HG03575 (cell line): Measurements from ENCODE around the gene ATL1.

Experiments
- ATAC-seq: cut with Tn5 transposase; IDR thresholded peaks from one replicate; pipeline ENCODE4 v1.9.1; 2021; ENCODE audit not compliant: unreplicated experiment, insufficient number of reproducible peaks, low FRiP score; ENCODE audit errors: extremely low read depth

ATL1 gene

DNA sequence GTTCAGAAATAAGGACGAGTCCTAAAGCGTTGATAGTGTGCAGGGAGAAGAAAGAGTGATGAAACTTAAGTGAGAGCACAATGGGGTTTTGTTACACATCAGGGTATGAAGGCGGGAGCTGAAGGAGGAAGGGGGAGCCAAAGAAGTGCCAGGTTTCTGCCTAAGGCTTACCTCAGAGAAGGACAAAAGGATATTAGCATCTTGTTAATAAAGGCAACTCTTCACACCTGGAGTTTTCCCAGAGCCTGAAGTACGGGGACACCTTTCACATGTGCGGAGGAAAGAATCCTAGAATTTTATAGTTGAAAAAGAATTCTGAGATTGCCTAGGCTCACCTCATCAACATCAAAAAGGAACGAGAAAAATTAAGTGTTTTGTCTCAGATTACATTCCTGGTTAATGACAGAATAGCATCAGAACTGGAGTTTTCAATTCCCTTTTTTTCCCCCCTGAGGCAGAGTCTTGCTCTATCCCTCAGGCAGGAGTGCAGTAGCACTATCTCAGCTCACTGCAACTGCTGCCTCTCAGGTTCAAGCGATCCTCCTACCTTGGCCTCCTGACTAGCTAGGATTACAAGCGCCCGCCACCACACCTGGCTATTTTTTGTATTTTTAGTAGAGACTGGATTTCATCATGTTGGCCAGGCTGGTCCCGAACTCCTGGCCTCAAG lies 110.4 kb downstream of the ATL1 start:
- ATAC-seq = no peak

DNA sequence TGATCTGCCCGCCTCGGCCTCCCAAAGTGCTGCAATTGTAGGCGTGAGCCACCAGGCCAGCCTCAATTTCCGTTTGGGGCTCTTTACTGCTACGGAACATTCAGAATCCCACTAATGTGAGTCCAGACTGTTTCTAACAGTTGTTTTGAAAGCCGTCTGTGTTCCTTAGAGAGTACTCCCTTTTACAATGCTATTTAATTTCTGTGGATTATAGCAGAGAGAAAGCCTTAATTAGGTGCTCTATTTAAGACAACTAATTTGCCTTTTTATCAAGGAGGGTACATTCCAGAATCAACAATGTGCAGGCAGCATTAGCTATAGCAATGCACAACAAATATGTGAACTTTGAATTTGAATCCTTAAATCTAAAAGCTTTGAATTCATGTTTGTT lies 110.9 kb downstream of the ATL1 start:
- no peak for ATAC-seq

DNA sequence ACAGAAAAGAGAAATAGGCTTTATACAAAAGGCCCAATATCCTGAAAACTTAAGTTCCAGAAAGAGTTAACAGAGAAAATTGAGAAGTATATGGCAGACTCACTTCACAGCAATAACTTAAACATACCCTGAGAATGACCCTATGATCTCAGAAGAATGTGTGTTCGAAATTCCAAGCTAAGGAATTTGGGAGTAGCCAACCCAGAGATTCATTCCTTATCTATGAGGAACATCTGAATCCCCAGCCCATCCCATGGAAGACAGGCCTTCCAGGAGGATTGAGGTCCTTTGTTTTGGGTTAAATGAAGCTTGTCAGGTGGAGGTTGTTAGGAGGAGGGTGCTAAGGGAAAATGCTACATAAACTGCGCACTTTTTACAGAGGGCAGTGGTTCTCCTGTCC lies 115.7 kb downstream of the ATL1 start:
- no peak for ATAC-seq

DNA sequence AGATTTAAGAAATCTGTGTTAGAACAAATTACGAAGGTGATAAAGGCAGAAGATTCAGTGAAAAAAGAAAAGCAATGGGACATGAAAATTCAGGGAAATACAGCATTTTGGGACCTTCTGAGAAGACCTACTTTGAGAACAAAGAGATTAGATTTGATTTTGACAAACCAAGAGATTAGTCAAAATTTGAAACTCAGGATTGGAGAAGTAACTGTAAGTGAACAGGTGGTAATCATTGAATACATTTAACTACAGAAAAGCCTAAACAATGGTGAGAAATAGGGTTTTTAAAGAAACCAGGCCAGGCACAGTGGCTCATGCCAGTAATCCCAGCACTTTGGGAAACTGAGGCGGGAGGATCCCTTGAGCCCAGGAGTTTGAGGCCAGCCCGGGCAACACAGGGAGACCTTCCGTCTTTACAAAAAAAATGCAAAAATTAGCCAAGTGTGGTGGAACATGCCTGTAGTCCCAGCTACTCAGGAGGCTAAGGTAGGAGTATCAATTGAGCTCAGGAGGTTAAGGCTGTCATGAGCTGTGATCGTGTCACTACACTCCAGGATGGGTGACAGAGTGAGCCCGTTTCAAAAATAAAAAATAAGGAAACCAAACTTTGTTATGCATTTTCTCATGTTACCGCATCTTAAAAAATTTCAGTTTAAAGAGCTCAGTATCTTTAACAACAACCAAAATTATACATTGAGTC lies 117.0 kb downstream of the ATL1 start:
- ATAC-seq = no peak

DNA sequence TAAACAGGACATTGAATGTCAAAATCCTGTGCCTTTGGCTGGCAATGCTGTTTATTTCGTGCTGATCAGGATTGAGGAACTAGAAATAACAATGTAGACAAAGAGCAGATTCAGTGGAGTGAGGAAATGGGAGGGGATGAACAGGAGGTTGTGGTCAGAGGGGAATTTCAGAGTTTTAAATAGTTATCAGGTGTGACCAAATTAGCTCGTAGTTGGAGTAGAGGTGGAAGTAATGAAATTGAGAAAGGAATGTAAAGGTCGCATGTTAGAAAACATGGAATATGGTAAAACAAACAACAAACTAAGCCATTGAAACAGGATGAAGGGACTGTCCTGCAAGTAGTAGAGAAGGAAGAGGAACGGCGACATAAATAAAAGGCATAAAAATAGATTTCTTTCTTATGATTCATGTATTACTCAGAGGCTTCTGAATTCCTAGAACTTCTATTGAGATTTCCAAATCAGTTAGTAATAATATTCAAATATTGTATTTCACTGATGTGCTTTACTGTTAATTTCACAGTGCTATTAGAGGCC lies 117.7 kb downstream of the ATL1 start:
- no peak for ATAC-seq

- ATAC-seq = no peak
Observed at GRCh38 chr14:50678163-50678562, 118.2 kb downstream of the ATL1 start.

DNA sequence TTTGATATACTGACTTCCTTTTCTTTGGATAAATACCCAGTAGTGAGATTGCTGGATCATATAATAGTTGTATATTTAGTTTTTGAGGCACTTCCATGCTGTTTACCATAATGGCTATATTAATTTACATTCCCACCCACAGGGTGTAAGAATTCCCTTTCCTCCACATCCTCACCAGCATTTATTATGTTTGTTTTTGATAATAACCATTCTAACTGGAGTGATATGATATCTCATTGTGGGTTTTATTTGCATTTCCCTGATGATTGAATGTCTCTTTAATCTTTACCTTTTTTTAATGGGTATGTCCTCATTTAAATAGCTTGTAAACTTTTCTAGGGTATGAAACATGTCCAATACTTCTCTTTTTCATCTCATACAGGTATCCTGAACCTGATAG lies 119.7 kb downstream of the ATL1 start:
- ATAC-seq = no peak
